Hindlimb muscle (tissue), 1 donor: ENCODE results near the gene SUGP2. TPM values are rescaled to one million over a fixed set of nuclear protein-coding genes. Genes with fewer than 3 reads are reported as not detected.

Experiments used
- DNase-seq: peaks from one replicate; pipeline ENCODE4 v3.0.0-alpha.2; 2013
- polyA plus RNA-seq: library from polyadenylated mRNA; unstranded; fragments of 120-200 nt; gene quantifications from one replicate; pipeline ENCODE4 v1.2.1, GENCODE V29; 2013; ENCODE audit not compliant: insufficient read length

SUGP2 gene
- polyA plus RNA-seq, 1 donor = 62.8 TPM

DNA sequence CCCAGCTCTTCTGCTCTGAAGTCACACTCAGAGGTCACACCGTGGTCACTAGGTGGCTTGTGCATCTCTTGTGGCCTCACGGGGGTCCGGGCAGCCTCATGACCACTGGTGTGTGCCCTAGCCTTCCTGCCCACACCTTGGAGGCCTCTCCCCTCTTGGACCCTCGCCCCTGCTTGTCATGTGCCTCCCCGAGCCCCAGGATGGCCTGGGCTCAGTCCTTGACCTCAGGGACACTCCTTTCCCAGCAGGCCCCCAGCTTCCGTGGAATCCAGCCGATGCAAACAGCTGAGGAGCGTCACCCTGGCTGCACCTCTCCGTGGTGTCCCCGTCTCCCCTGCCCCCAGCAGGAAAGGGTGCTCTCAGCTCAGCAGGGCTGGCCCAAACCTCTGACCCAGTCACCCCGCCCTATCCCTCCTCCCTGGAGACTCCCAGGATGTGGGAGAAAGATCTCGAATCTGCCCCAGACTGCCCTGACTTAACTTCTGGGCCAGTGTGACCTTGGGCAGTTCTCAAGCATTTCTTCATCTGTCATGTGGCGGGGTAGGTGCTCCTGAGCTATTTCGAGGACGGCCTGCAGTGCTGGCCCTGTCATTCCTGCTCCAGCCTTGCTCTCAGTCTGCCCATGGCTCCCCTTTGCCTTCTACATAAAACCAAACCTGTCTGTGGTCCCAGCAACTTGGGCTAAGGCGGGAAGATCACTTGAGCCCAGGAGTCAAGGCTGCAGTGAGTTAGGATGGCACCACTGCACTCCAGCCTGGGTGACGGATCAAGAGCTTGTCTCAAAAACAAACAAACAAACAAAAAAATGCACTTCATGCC lies 25.9 kb upstream of the SUGP2 start:
- no peak for DNase-seq

DNA sequence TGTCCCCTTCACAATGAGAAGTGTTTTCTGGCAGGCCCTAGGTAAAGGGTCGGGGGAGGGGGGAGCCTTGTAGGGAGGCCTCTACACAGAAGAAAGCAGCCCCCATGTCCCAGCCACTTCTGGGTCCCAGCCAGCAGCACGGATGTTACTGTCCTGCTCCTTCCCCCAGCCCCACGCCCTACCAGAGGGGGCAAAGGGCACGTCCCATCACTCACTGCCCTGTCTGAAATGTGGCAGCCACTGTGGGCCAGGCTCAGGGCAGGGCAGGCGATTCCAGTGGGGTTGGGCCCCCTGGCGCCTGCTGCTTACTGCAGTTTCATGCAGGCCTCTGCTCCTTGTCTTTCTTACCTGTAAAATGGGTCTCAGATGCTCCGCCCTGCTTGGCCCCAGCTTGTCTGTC lies 24.4 kb upstream of the SUGP2 start:
- DNase-seq = no peak

DNA sequence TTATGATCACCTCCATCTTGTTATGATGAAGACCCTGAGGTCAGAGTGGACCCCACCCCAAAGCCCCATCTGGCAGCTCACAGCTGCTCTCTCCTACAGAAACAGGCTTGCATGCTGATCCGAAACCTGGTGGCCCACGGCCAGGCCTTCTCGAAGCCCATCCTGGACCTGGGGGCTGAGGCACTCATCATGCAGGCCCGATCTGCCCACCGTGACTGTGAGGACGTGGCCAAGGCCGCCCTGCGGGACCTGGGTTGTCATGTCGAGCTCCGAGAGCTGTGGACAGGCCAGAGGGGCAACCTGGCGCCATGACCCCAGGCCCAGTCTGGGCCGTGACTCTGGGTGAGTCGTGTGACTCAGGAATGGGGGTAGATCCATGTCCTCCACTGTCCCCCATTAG lies 24.0 kb upstream of the SUGP2 start:
- DNase-seq = no peak

DNA sequence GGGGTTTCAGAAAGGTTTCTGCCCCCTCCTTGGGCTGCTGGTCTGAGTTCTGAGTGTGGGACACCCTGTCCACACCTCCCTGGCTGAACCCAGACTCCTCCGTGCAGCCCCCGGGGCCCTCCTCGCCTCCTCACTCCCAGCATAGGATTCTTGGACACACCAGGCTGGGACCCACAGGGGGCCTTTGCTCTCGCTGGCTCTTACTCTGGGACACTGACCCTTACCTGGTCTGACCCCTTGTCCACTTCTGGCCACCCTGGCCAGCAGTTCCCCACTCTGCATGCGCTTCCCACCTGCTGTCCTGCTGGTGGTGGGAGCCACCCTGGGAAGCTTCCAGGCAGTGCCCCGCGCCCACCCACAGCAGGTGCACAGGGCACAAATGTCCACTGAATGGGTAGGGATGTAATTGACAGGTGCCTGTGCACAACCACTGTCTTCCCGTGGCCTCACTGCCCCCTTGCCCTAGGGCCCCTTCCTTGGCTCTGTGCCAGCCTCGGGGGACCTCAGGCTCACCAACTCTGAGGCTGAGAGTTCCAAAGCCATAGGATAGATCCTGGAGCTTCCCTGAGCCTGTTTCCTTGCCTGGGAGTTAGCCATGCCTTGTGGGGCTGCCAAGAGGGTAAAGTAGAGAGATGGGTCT lies 23.4 kb upstream of the SUGP2 start:
- no peak for DNase-seq

DNA sequence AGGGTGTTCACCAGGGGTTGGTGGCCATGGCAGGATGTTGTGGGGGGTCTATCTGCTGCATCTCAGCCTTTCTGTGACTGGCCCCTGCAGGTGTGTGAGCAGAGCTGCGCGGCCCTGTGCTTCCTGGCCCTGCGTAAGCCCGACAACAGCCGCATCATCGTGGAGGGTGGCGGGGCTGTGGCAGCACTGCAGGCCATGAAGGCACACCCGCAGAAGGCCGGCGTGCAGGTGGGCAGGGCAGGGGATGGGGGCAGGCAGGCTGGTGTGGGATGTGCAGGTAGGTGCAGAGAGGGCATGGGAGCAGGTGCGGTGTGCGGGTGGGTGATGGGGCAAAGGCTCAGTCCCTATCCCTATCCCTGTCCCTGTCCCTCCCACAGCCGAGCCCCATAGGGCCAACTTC lies 22.4 kb upstream of the SUGP2 start:
- DNase-seq = no peak

DNA sequence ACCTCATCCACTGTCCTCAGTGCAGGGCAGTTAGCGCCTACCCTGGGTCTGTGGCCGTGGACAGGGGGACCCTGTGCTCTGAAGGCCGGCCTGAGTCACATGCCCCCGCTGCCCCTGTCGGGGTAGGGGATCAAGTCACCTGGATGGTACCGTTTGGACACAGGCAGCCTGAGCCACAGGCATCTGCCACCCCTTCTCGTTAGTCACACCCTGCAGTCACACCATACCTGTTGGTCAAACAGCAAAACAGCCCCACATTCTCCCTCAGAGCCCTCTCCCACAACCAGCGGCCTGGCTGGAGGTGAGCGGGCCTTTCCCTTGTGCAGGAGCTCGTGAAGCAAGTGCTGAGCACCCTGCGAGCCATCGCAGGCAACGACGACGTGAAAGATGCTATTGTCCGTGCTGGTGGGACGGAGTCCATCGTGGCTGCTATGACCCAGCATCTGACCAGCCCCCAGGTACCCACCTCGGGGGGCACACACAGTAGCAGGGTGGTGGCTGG lies 21.7 kb upstream of the SUGP2 start:
- no peak for DNase-seq

DNA sequence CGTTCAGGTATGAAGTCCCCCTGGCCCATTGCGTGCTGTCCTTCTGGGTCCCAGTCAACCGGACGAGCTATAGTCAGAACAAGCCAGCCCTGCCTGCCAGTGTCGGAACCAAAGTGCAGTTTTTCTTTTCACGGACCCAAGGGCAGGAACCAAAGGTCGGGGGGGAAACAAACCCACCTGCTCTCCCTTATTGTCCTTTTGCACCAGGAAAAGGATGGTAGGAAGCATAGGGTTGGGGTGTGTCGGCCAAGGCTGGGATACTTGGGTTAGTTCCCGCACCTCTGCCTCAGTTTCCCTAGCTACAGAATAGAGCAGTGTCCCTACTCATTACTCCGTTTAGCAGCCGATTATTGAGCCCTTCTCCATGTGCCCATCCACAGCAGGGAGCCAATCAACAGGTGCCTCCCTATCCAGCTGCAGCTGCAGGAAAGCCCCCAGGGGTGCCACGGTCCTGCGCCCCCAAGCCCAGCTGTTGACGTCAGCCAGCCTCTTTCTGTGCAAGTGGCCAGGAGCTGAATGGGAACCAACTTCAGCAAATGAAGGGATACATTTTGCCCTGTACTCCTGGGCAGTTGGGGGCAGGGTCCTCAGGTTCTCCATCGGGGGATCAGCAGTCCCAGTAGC lies 21.1 kb upstream of the SUGP2 start:
- DNase-seq = no peak

DNA sequence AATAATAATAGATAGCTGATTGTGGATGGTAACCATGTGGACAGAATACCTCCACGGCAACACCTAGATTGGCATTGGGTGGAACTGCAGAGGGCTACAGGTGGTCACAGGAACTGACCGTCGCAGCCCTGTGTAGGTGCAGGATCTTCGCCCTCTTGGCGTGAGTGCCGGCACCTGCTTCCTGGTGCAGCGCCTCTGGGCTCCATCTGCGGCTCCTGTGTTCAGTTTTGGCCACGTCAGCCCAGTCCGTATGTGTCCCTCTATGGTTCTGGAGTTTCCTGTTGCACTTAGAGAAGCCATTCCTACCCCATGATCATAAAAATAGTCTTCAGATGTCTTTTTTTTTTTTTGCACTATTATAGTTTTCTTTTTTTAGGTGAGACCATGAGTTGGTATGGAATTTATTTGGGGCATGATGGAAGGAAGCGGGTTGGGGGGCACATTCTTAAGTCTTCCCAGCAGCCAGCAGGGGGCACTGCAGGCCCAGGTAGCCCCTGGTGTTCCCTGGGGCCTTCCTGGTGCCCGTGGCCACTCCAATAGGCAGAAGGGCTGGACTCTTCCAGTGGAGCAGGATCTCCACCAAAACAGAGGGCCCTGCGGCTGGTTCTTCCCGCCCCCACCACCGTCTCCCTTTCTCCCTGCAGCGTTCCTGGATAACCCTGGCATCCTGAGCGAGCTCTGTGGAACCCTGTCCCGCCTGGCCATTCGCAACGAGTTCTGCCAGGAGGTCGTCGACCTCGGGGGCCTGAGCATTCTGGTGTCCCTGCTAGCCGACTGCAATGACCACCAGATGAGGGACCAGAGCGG lies 20.4 kb upstream of the SUGP2 start:
- no peak for DNase-seq

DNA sequence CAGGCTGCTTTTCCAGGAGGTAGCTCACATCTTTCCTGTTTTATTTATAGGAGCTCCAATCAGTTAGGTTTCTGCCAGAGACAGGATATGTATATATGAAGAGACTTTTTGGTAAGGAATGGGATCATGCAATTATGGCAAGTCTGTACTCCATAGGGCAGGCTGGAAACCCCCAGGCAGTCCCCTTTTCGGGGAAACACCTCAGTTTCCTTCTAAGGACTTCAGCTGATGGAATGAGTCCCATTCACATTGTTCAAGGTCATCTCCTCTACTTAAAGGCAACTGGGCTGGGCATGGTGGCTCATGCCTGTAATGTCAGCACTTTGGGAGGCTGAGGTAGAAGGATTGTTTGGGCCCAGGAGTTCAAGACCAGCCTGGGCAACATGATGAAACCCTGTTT lies 19.6 kb upstream of the SUGP2 start:
- no peak for DNase-seq

DNA sequence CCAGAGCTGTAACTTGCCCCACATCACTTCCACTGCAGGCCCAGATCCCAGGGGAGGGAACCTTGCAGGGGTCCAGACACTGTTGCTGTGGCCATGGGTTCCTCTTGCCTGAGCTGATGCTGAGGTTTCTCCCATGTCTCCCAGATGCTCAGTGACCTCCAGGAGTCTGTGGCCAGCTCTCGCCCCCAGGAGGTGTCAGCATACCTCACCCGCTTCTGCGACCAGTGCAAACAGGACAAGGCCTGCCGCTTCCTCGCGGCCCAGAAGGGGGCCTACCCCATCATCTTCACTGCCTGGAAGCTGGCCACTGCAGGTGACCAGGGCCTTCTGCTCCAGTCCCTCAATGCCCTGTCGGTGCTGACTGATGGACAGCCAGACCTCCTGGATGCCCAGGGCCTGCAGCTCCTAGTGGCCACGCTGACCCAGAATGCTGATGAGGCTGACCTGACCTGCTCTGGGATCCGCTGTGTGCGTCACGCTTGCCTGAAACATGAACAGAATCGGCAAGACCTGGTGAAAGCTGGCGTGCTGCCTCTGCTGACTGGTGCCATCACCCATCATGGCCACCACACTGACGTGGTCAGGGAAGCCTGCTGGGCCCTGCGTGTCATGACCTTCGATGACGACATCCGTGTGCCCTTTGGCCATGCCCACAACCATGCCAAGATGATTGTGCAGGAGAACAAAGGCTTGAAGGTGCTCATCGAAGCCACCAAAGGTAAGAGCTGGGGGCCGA lies 18.3 kb upstream of the SUGP2 start:
- DNase-seq = no peak

DNA sequence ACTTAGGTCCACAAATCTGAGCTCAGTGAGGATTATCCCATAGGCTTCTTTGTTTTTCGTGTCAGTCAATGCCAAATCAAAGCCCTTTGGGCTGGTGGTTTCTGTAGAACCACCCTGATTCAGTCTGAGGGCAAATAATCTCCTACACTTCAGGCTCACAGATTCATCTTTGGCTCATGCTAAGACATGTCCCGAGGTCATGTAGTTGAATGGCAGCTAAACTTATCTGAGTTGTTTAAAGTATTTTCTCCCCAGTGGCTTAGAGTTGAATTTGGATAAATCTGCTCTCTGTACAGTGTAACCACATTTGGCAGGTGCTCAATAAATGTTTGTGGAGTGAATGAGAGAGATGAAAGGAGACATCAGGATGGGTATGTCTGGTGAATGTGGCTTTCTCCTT lies 17.4 kb upstream of the SUGP2 start:
- no peak for DNase-seq

DNA sequence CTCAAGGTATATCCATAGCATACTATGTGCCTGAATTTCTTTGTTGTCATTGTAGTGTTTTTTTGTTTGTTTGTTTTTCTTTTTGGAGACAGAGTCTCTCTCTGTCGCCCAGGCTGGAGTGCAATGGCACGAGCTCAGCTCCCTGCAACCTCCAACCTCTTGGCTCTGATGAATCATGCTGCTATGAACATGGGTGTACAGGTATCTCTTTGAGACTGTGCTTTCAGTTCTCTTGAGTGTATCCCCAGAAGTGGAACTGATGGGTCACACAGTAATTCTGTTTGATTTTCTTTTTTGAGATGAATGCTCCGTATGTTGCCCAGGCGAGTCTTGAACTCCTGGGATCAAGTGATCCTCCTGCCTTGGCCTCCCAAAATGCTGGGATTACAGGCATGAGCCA lies 16.8 kb upstream of the SUGP2 start:
- no peak for DNase-seq

DNA sequence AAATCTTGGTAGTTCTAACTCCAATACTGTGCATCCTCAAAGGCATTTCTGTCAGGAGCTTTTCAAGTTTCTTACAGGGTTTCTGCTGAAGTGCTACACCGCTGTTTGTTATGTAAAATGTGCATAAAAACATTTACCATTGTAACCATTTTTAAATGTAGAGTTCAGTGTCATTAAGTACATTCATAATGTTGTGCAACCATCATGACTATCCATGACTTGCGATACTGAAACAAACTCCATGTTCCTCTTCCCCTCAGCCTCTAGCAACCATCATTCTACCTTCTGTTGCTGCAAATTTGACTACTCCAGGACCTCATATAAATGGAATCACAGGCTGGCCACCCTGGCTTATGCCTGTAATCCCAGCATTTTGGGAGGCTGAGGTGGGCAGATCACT lies 16.1 kb upstream of the SUGP2 start:
- DNase-seq = no peak

DNA sequence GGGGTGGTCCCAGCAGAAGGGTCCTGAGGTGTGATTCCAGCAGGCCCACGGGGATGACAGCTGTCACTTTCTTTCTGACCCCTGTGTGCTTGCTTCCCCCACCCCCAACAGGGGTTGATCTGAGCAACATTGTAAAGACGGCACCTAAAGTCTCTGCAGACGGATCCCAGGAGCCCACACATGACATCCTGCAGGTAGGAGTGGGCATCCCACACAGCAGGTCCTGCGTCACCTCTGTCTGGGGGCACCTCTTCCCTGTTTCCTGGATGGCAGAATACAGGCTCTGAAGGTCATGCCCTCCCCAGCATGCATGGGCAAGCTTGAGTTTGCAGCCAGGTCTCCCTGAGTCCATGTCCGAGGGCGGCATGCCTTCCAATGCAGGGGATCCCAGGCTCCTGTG lies 10.6 kb upstream of the SUGP2 start:
- no peak for DNase-seq

DNA sequence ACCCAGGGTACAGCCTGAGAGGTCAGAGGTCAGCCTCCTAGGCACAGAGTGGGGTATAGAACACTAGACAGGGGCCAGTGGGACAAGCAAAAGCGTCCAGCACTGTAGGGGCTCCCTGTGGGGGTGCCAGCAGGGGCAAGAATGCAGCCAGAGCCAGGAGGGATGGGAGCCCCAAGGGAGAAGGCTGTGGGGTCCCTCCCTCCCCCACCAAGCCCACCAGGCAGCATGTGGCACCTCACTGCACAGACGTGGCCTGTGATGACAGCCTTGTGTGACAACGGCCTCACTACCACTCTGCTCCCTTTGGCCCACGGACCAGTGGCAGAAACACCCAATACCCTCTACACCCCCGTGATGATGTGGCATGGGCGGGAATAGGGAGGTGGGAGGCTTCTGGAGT lies 10.2 kb upstream of the SUGP2 start:
- DNase-seq = no peak

DNA sequence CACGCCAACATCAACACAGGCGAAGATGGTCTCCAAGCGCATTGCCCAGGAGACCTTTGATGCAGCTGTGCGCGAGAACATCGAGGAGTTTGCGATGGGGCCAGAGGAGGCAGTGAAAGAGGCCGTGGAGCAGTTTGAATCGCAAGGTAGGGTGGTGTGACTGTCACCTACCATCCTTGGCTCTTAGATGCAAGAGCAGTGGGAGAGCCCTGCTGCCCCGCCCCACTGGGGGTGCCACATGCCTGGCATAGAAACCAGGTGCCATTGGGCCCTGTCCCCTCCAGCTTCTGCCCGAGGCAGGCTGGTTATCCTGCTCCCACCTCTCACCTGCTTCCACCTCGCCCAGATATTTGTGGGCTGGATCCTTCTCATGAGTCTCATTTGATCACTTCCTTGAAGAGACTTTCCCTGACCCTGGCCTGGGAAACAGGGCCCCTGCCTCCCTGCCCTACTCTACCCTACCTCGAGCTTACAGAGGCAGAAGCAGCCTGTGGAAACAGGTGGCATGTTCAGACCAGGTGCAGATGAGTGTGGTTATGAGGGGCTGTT lies 9.5 kb upstream of the SUGP2 start:
- no peak for DNase-seq

DNA sequence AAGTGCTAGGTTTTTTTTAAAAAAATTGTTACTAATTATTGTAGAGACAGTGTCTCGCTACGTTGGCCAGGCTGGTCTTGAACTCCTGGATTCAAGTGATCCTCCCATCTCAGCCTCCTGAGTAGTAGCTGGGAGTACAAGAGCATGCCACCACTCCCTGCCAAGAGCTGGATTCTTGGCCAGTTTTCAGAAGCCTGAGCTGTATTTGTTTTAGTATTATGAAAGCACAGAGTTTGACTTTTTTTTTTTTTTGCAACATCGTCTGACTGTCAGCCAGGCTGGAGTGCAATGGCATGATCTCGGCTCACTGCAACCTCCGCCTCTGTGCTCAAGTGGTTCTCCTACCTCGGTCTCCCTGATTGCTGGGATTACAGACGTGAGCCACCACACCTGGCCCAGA lies 7.1 kb upstream of the SUGP2 start:
- no peak for DNase-seq

DNA sequence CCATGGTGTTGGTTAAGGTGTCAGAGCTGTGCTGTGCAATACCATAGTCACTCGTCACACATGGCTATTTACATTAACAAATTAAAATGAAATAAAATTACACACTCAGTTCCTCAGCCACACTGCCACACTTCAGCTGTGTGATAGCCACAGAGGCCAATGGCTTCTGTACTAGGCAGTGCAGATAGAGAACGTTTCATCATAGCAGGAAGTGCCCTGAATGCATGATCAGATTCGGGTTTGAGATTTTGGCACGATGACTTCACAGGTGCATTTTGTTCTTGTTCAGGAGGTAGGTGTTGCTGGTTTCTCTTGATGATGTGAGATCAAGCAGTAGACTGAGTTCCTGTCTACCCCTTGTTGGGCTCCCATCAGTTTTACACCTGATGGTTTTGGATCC lies 6.6 kb upstream of the SUGP2 start:
- no peak for DNase-seq

DNA sequence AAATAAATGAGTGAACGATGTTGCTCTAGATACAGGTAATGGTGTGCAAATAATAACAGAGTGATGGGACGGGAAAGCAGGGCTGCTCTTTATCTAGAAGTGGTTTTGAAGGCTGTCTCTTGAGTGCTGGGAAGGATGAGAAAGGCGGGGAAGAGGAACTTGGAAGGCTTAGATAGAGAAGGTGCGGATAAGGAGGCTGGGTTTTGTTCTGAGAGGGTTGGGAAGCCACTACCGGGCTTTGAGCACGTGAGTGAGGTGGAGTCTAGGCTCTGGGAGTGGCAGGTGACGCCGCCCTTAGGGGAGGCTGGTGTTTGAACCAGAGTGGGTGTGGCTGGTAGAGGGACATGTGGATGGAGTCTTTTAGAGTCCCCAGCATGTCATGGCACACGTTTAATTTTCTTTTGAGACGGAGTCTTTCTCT lies 897 bp upstream of the SUGP2 start:
- no peak for DNase-seq

DNA sequence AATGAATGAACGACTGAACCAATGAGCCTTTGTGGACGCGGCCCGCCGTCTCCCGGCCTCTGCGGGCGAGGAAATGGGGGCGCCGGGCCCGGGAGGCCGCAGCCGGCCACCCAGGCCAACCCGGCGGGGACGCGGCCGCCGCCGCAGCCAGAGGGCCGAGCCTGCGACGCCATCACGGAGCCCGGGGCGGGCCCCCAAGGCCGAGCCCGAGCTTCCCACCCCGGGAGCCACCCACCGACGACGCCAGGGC lies 216 bp downstream of the SUGP2 start:
- DNase-seq = no peak

DNA sequence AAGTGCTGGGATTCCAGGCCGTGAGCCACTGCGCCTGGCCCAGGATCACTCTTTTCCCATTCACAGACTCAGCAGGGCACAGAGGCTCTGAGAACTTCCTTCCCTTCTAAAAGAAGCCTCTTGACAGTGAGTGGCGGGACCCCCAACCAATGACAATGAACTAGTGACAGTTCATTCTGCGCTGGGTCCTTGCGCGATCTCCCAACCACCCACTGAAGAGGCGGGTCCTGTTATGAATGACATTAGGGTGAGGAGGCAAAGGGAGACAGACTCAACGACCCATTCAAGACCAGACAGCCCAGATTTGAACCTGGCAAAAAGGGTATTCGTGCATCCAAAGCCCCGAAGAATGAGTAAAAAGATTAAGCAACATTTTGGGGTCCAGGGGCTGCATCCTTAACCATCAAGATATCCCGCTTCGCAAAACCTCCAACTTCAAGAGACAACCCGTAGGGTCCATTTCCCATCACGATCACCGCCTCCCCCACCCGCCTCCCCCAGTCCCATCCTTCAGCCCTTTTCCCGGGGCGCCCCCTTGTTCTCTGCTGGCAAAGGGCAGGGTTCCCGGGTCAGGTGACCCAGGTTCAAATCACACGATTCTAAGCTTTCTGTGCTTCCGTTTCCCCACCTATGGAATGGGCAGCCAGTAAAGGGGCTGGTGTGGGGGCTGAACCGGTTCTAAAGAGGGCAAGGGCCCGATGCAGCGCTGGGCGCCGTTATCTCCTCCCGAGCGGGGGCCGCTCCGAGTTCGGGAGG lies 719 bp downstream of the SUGP2 start:
- DNase-seq = peak; percentile 78

DNA sequence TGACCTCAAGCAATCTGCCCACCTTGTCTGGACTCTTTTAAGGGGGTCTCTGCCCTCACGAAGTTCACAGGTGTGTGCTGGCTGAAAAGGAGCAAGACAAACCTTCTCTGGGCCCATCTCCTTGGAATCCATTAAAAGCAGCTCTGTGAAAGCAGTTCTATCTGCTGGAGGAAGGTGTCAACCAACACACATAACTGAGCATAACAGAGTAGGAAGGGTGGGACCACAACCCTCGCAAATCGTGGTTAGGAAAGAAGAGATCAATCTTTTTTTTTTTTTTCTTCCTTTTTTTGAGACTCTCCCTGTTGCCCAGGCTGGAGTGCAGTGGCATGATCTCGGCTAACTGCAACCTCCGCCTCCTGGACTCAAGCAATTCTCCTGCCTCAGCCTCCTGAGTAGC lies 1.4 kb downstream of the SUGP2 start:
- DNase-seq = no peak
